Retinal pigment epithelial cell (primary cell): ENCODE results near the gene AKAP6.

Experiments
- DNase-seq: peaks from one replicate; pipeline ENCODE4 v3.0.0-alpha.2; 2010; ENCODE audit warnings: low read depth
- H3K4me3 ChIP-seq: 2 replicates; pipeline ENCODE4 v1.5.1; 2011; ENCODE audit warnings: mild to moderate bottlenecking, low read length, control low read depth, moderate library complexity
- TF ChIP-seq, protein P1 (sequence below): conservative IDR thresholded peaks from 2 replicates; pipeline ENCODE4 v1.5.1; 2011; ENCODE audit warnings: low read depth, low read length, control low read depth, inconsistent platforms

AKAP6 gene

GRCh38 chr14:32710731-32711680 lies 381.9 kb downstream of the AKAP6 start:
- TF ChIP-seq, protein P1, sequence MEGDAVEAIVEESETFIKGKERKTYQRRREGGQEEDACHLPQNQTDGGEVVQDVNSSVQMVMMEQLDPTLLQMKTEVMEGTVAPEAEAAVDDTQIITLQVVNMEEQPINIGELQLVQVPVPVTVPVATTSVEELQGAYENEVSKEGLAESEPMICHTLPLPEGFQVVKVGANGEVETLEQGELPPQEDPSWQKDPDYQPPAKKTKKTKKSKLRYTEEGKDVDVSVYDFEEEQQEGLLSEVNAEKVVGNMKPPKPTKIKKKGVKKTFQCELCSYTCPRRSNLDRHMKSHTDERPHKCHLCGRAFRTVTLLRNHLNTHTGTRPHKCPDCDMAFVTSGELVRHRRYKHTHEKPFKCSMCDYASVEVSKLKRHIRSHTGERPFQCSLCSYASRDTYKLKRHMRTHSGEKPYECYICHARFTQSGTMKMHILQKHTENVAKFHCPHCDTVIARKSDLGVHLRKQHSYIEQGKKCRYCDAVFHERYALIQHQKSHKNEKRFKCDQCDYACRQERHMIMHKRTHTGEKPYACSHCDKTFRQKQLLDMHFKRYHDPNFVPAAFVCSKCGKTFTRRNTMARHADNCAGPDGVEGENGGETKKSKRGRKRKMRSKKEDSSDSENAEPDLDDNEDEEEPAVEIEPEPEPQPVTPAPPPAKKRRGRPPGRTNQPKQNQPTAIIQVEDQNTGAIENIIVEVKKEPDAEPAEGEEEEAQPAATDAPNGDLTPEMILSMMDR = peak; percentile 52
- DNase-seq = no peak
- H3K4me3 ChIP-seq = no peak overlapping the region

DNA sequence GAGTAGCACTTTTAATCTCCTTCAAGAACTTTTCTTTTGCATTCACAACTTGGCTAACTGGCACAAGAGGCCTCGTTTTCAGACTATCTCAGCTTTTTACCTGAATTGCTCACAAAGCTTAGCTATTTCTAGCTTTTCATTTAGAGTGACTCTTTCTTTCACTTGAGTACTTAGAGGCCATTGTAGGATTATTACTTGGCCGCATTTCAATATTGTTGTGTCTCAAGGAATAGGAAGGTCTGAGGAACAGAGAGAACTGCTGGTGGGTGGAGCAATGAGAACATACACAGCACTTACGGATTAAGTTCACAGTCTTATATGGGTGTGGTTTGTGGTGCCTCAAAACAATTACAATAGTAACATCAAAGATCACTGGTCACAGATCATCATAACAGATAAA lies 384.8 kb downstream of the AKAP6 start:
- TF ChIP-seq, protein P1 = no peak
- peak; percentile 92 for DNase-seq
- H3K4me3 ChIP-seq = no peak overlapping the region

DNA sequence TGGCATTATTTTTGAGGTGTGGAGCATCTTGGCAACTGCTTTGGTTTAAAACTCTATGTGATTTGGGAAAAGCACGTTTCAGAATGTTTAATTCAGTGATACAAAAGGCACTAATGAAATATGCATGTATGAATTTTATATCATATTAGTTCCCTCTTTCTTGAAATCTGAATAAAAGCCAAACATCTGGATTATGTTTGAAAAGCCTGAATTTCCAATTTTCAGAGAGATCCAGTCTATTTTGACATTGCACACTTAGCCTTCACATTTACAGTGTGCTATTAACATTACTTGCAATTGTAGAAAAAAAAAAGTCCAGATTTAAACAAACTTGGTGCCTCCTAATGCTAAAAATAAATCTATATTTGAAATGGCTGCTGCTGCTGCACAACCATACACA lies 390.5 kb downstream of the AKAP6 start:
- DNase-seq = no peak
- H3K4me3 ChIP-seq = no peak overlapping the region
- TF ChIP-seq, protein P1 = no peak

- no peak for DNase-seq
- TF ChIP-seq, protein P1 = no peak
- no peak overlapping the region for H3K4me3 ChIP-seq
Measured at GRCh38 chr14:32720927-32721326, 391.8 kb downstream of the AKAP6 start.

GRCh38 chr14:32722631-32723183 lies 393.6 kb downstream of the AKAP6 start:
- H3K4me3 ChIP-seq = no peak overlapping the region
- TF ChIP-seq, protein P1 = no peak
- DNase-seq = no peak

GRCh38 chr14:32724867-32725471 lies 395.9 kb downstream of the AKAP6 start:
- DNase-seq = peak; percentile 84
- peak overlapping the region; percentile 39 for H3K4me3 ChIP-seq
- TF ChIP-seq, protein P1 = no peak

- TF ChIP-seq, protein P1 = no peak
- H3K4me3 ChIP-seq = no peak overlapping the region
- DNase-seq = no peak
Measured at GRCh38 chr14:32726516-32726915, 397.4 kb downstream of the AKAP6 start.
